Measurements from ENCODE around the gene KHDC1. TPM values are rescaled to one million over a fixed set of nuclear protein-coding genes. Genes with fewer than 3 reads are reported as not detected.
"Not testable (repeated sequence)": the region's sequence is repeated elsewhere in the genome, so short reads cannot be mapped to it uniquely, and the experiment has no call there.

The KHDC1 gene
- total RNA-seq, 4 donors from 2014 or later: 0.79 to 2.5 (median 1.1) TPM

- DNase-seq (ENCODE audit: low spot score) (no peak), ATAC-seq (ENCODE audit: low FRiP score) (no peak)
Measured at GRCh38 chr6:73200735-73201134, 62.3 kb downstream of the KHDC1 start.

GRCh38 chr6:73200247-73200646 lies 62.7 kb downstream of the KHDC1 start:
- no peak for ATAC-seq (ENCODE audit: low FRiP score)
- DNase-seq (ENCODE audit: low spot score): no peak
- no peak for TF ChIP-seq CTCF (IDR thresholded peaks at IDR 0.05)

More at GRCh38 chr6:73200735-73201134, 62.3 kb downstream of the KHDC1 start:
- TF ChIP-seq CTCF (IDR thresholded peaks at IDR 0.05): no peak

GRCh38 chr6:73194744-73195143 lies 68.3 kb downstream of the KHDC1 start:
- no peak for ATAC-seq (ENCODE audit: low FRiP score)
- no peak for TF ChIP-seq CTCF (IDR thresholded peaks at IDR 0.05)
- no peak for DNase-seq (ENCODE audit: low spot score)

GRCh38 chr6:73193302-73193701 lies 69.7 kb downstream of the KHDC1 start:
- ATAC-seq (ENCODE audit: low FRiP score); DNase-seq (ENCODE audit: low spot score): not testable (repeated sequence)

Small RNA genes within 50 kb of the gene (small RNA-seq; reads per million reads assigned to genes)
- gene RPSAP41: not detected

Other genes with a start within 250 kb of the KHDC1 start
- not detected for gene KHDC1L, start 37.7 kb downstream of the KHDC1 start, total RNA-seq
- not detected for gene DPPA5, start 91.1 kb upstream of the KHDC1 start, total RNA-seq
- not detected for gene KHDC3L, start 99.5 kb upstream of the KHDC1 start, total RNA-seq
- gene OOEP, start 106.7 kb upstream of the KHDC1 start, total RNA-seq: not detected
- gene DDX43, start 131.6 kb upstream of the KHDC1 start, total RNA-seq: 10 to 100 TPM in 1 of 4 donors, 1 to 10 TPM in 3; 1.6 to 10.7 (median 1.8) TPM
- 10 to 100 TPM in 1 of 4 donors, 1 to 10 TPM in 3; 3.6 to 11.0 (median 6.5) TPM for gene CGAS, start 189.1 kb upstream of the KHDC1 start, total RNA-seq
- gene MTO1, start 198.5 kb upstream of the KHDC1 start, total RNA-seq: 10 to 100 TPM; 17.7 to 24.7 (median 20.7) TPM

Data from omental fat pad (tissue), 4 donors.